Activated B cell treated with CpG ODN at 0.5 μM for 24 hours (primary cell): ENCODE results near the gene CDH26. TPM values are rescaled to one million over a fixed set of nuclear protein-coding genes. Genes with fewer than 3 reads are reported as not detected.

Experiments used
- ATAC-seq: fragments of 200-7000 bp; cut with Tn5 transposase; one replicate; pipeline ENCODE4 v1.10.0; 2021; ENCODE audit warnings: low read depth, mild to moderate bottlenecking, moderate library complexity
- CTCF ChIA-PET: fragments of 350-600 bp; sonication (Branson Sonifier 250); formaldehyde crosslinking; loops from one replicate; lab custom pipeline; 2021; ENCODE audit warnings: antibody characterized with exemption; lab: Charles Lee
- POLR2A ChIA-PET: fragments of 350-600 bp; sonication (Branson Sonifier 250); formaldehyde crosslinking; loops from one replicate; lab custom pipeline; 2021; ENCODE audit warnings: antibody characterized with exemption; lab: Charles Lee
- DNase-seq: peaks from one replicate; pipeline ENCODE4 v3.0.0; 2022
- H3K27ac Mint-ChIP-seq: one replicate; pipeline ENCODE4 v1.8.0; 2020; ENCODE audit warnings: mixed read lengths
- H3K27me3 Mint-ChIP-seq: one replicate; pipeline ENCODE4 v1.8.0; 2021; ENCODE audit warnings: mixed read lengths
- H3K36me3 Mint-ChIP-seq: one replicate; pipeline ENCODE4 v1.8.0; 2021; ENCODE audit warnings: low read depth, mixed read lengths
- H3K4me1 Mint-ChIP-seq: one replicate; pipeline ENCODE4 v1.8.0; 2021; ENCODE audit warnings: mixed read lengths
- H3K4me3 Mint-ChIP-seq: one replicate; pipeline ENCODE4 v1.8.0; 2020; ENCODE audit warnings: mild to moderate bottlenecking, mixed read lengths
- H3K9me3 Mint-ChIP-seq: one replicate; pipeline ENCODE4 v1.8.0; 2020; ENCODE audit warnings: mixed read lengths
- CTCF ChIP-seq: fragments of 200-600 bp; IDR thresholded peaks from one replicate; pipeline ENCODE4 v1.8.0; 2022; ENCODE audit warnings: antibody characterized with exemption, mild to moderate bottlenecking
- intact Hi-C: fragments of 100-400 bp; cut with micrococcal nuclease; formaldehyde crosslinking; loops from one replicate; pipeline ENCODE4 v1.15.1; 2024
- total RNA-seq: library from RNA; stranded (reverse); gene quantifications from 2 replicates; pipeline ENCODE4 v1.2.3, GENCODE V29; 2022

Gene CDH26
- total RNA-seq, 1 donor from 2014 or later = 1.4 TPM

- ATAC-seq (peak; percentile 56), DNase-seq (peak; percentile 23)
- peaks cover 28% of the 10 kb centered on the region for H3K4me1 Mint-ChIP-seq
- peak overlapping the region; percentile 35 for H3K4me3 Mint-ChIP-seq
- ChIA-PET CTCF (interaction anchor here (1.0 to 3.3 kb wide), 6 partner anchors 10 to 1838 kb away, joined by 3 to 16 read pairs (median 4); no protein-coding TSS in a partner anchor), POLR2A (interaction anchor here (1.9 kb wide), 1 partner anchor 118 kb away, joined by 8 read pairs; the partner anchor contains the start of genes FAM217B and PPP1R3D)
- peak overlapping the region; percentile 6 for H3K27ac Mint-ChIP-seq
- TF ChIP-seq CTCF = no peak
- H3K9me3 Mint-ChIP-seq = no peaks in the 10 kb centered on the region
- intact Hi-C loops = loop anchor here (5.0 kb wide), 2 partner anchors 111 to 1204 kb away; no protein-coding TSS in a partner anchor
- peaks cover 7% of the 10 kb centered on the region for H3K27me3 Mint-ChIP-seq
- no peaks in the 10 kb centered on the region for H3K36me3 Mint-ChIP-seq
Observed at GRCh38 chr20:60057866-60058807, 99.9 kb downstream of the CDH26 start.

- H3K9me3 Mint-ChIP-seq = no peaks in the 10 kb centered on the region
- peaks cover 28% of the 10 kb centered on the region for H3K4me1 Mint-ChIP-seq
- ChIA-PET POLR2A (interaction anchor here (1.9 kb wide), 1 partner anchor 119 kb away, joined by 8 read pairs; the partner anchor contains the start of genes FAM217B and PPP1R3D), CTCF (interaction anchor here (3.3 kb wide), 1 partner anchor 1837 kb away, joined by 16 read pairs; no protein-coding TSS in a partner anchor)
- no peaks in the 10 kb centered on the region for H3K36me3 Mint-ChIP-seq
- H3K27ac Mint-ChIP-seq = no peak overlapping the region
- no peak for TF ChIP-seq CTCF
- no peak for DNase-seq
- intact Hi-C loops = loop anchor here (5.0 kb wide), 2 partner anchors 112 to 1203 kb away; no protein-coding TSS in a partner anchor
- no peak overlapping the region for H3K4me3 Mint-ChIP-seq
- no peak for ATAC-seq
- H3K27me3 Mint-ChIP-seq = peaks cover 4% of the 10 kb centered on the region
Observed at GRCh38 chr20:60058879-60059278, 100.7 kb downstream of the CDH26 start.

GRCh38 chr20:60060006-60060557, 101.9 kb downstream of the CDH26 start:
- H3K4me1 Mint-ChIP-seq = peaks cover 28% of the 10 kb centered on the region
- no peak overlapping the region for H3K27ac Mint-ChIP-seq
- DNase-seq = no peak
- H3K36me3 Mint-ChIP-seq = no peaks in the 10 kb centered on the region
- CTCF ChIA-PET = no interaction called here
- no peak for TF ChIP-seq CTCF
- no peak overlapping the region for H3K4me3 Mint-ChIP-seq
- H3K27me3 Mint-ChIP-seq = peaks cover 3% of the 10 kb centered on the region
- no peaks in the 10 kb centered on the region for H3K9me3 Mint-ChIP-seq
- POLR2A ChIA-PET = no interaction called here
- ATAC-seq = no peak
- intact Hi-C loops = no loop called here

GRCh38 chr20:60060593-60060992, 102.4 kb downstream of the CDH26 start:
- Mint-ChIP-seq H3K27me3 (no peaks in the 10 kb centered on the region), H3K4me1 (peaks cover 23% of the 10 kb centered on the region), H3K4me3 (no peak overlapping the region), H3K36me3 (no peaks in the 10 kb centered on the region), H3K27ac (no peak overlapping the region), H3K9me3 (no peaks in the 10 kb centered on the region)
- CTCF ChIA-PET = no interaction called here
- intact Hi-C loops = no loop called here
- ATAC-seq (no peak), DNase-seq (no peak)
- POLR2A ChIA-PET = no interaction called here
- TF ChIP-seq CTCF = no peak
